H1 (cell line): ENCODE results near the gene PACS1. TPM values are rescaled to one million over a fixed set of nuclear protein-coding genes. Genes with fewer than 3 reads are reported as not detected.

Experiments
- BRCA1 ChIP-seq: IDR thresholded peaks from 2 replicates; pipeline ENCODE4 v1.6.1; 2012; ENCODE audit warnings: low read depth, low read length, improper control_type of control experiment
- CBX8 ChIP-seq: fragments of 300-800, 300-1000 bp; sonication (generic); IDR thresholded peaks from 2 replicates; pipeline ENCODE4 v1.7.1; 2016; ENCODE audit warnings: low read depth, low read length, borderline replicate concordance
- EZH2 ChIP-seq: fragments of 200-600 bp; sonication (generic); IDR thresholded peaks from 2 replicates; pipeline ENCODE4 v1.7.1; 2012; ENCODE audit warnings: low read depth, mild to moderate bottlenecking, moderate library complexity, low read length, inconsistent platforms; ENCODE audit not compliant: severe bottlenecking
- SAP30 ChIP-seq: fragments of 300-600 bp; sonication (generic); IDR thresholded peaks from 2 replicates; pipeline ENCODE4 v1.7.1; 2012; ENCODE audit warnings: low read length, moderate library complexity, mild to moderate bottlenecking, inconsistent platforms; ENCODE audit not compliant: insufficient read depth, insufficient replicate concordance
- SIN3A ChIP-seq, 2 experiments: IDR thresholded peaks in 1 of 2; conservative IDR thresholded peaks in 1 of 2; 2 replicates each; pipeline ENCODE4 v1.6.1; 2011 to 2012; ENCODE audit warnings: low read length in 2 of 2, improper control_type of control experiment in 1 of 2, low read depth in 1 of 2, mild to moderate bottlenecking in 1 of 2
- SIX5 ChIP-seq: IDR thresholded peaks from 2 replicates; pipeline ENCODE4 v1.6.1; 2011; ENCODE audit warnings: mild to moderate bottlenecking, low read depth, low read length
- SUZ12 ChIP-seq: fragments of 200-600 bp; sonication (generic); IDR thresholded peaks from 2 replicates; pipeline ENCODE4 v1.6.1; 2012; ENCODE audit warnings: mild to moderate bottlenecking, inconsistent platforms, low read length, moderate library complexity, mixed read lengths
- polyA plus RNA-seq, 7 experiments: library from polyadenylated mRNA; depleted of rRNA in 3 of 7; stranded (reverse) in 5 of 7; unstranded in 2 of 7; fragments of >200 nt in 5 of 7; fragments of 200-250 nt in 2 of 7; gene quantifications; 1 replicate in 5 of 7; 2 replicates in 1 of 7; 4 replicates in 1 of 7; pipeline versions ENCODE4 v1.2.1 to v1.2.3, GENCODE V29; 2011 to 2013; ENCODE audit warnings: missing spikeins in 2 of 7, mixed read lengths in 2 of 7
- total RNA-seq: library from RNA; stranded (reverse); fragmentation: NEBNext Ultra II Directional; extraction: Animal tissue kit (Norgen Biotek cat#: 25700); gene quantifications from 2 replicates; pipeline ENCODE4 v1.2.1, GENCODE V29; 2021
- TF ChIP-seq, protein P1 (sequence below): fragments of 300-600 bp; sonication (generic); IDR thresholded peaks from 2 replicates; pipeline ENCODE4 v1.7.1; 2012; ENCODE audit warnings: low read length, moderate library complexity, mild to moderate bottlenecking, inconsistent platforms; ENCODE audit not compliant: insufficient replicate concordance
- TF ChIP-seq, protein P2 (sequence below): IDR thresholded peaks from 2 replicates; pipeline ENCODE4 v1.6.1; 2011; ENCODE audit warnings: low read length, improper control_type of control experiment

PACS1 gene
- total and polyA plus RNA-seq, 2 of the 8 experiments (the other 6 are each of a cell fraction or from before 2014, with no cell fraction given) = 11.5 to 36.0 TPM

DNA sequence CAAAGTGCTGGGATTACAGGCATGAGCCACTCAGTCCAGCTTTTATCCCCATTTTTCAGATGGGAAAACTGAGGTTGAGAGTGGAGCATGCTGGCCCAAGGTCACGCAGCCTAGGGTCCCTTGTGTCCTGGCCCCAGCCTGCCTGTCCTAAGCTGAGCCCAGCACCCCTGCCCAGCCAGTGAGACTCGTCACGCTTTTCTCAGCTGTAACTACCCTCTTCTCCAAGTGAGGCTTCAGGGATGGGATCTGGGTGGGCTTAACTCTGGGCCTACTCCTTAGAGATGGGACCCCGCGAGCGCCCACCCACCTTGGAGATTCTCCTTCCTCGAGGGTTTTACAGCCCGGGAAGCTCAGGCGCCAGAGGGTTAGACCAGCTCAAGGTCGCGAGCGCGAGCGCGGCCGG lies 221.2 kb downstream of the PACS1 start (continued):
- TF ChIP-seq SUZ12 (0 out of 2 replicates have a peak, but pooled peaks have one; percentile 25), BRCA1 (no peak), SIN3A (conservative IDR thresholded peaks at IDR 0.05 in 1 of 2, IDR thresholded peaks at IDR 0.05 in 1 of 2; ENCODE audit: low read depth in 1 of 2, low read length in 2 of 2) (no peak), EZH2 (peak; percentile 40), SAP30 (no peak), SIX5 (no peak), CBX8 (no peak)
- TF ChIP-seq, protein P1, sequence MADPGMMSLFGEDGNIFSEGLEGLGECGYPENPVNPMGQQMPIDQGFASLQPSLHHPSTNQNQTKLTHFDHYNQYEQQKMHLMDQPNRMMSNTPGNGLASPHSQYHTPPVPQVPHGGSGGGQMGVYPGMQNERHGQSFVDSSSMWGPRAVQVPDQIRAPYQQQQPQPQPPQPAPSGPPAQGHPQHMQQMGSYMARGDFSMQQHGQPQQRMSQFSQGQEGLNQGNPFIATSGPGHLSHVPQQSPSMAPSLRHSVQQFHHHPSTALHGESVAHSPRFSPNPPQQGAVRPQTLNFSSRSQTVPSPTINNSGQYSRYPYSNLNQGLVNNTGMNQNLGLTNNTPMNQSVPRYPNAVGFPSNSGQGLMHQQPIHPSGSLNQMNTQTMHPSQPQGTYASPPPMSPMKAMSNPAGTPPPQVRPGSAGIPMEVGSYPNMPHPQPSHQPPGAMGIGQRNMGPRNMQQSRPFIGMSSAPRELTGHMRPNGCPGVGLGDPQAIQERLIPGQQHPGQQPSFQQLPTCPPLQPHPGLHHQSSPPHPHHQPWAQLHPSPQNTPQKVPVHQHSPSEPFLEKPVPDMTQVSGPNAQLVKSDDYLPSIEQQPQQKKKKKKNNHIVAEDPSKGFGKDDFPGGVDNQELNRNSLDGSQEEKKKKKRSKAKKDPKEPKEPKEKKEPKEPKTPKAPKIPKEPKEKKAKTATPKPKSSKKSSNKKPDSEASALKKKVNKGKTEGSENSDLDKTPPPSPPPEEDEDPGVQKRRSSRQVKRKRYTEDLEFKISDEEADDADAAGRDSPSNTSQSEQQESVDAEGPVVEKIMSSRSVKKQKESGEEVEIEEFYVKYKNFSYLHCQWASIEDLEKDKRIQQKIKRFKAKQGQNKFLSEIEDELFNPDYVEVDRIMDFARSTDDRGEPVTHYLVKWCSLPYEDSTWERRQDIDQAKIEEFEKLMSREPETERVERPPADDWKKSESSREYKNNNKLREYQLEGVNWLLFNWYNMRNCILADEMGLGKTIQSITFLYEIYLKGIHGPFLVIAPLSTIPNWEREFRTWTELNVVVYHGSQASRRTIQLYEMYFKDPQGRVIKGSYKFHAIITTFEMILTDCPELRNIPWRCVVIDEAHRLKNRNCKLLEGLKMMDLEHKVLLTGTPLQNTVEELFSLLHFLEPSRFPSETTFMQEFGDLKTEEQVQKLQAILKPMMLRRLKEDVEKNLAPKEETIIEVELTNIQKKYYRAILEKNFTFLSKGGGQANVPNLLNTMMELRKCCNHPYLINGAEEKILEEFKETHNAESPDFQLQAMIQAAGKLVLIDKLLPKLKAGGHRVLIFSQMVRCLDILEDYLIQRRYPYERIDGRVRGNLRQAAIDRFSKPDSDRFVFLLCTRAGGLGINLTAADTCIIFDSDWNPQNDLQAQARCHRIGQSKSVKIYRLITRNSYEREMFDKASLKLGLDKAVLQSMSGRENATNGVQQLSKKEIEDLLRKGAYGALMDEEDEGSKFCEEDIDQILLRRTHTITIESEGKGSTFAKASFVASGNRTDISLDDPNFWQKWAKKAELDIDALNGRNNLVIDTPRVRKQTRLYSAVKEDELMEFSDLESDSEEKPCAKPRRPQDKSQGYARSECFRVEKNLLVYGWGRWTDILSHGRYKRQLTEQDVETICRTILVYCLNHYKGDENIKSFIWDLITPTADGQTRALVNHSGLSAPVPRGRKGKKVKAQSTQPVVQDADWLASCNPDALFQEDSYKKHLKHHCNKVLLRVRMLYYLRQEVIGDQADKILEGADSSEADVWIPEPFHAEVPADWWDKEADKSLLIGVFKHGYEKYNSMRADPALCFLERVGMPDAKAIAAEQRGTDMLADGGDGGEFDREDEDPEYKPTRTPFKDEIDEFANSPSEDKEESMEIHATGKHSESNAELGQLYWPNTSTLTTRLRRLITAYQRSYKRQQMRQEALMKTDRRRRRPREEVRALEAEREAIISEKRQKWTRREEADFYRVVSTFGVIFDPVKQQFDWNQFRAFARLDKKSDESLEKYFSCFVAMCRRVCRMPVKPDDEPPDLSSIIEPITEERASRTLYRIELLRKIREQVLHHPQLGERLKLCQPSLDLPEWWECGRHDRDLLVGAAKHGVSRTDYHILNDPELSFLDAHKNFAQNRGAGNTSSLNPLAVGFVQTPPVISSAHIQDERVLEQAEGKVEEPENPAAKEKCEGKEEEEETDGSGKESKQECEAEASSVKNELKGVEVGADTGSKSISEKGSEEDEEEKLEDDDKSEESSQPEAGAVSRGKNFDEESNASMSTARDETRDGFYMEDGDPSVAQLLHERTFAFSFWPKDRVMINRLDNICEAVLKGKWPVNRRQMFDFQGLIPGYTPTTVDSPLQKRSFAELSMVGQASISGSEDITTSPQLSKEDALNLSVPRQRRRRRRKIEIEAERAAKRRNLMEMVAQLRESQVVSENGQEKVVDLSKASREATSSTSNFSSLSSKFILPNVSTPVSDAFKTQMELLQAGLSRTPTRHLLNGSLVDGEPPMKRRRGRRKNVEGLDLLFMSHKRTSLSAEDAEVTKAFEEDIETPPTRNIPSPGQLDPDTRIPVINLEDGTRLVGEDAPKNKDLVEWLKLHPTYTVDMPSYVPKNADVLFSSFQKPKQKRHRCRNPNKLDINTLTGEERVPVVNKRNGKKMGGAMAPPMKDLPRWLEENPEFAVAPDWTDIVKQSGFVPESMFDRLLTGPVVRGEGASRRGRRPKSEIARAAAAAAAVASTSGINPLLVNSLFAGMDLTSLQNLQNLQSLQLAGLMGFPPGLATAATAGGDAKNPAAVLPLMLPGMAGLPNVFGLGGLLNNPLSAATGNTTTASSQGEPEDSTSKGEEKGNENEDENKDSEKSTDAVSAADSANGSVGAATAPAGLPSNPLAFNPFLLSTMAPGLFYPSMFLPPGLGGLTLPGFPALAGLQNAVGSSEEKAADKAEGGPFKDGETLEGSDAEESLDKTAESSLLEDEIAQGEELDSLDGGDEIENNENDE = no peak
- TF ChIP-seq, protein P2, sequence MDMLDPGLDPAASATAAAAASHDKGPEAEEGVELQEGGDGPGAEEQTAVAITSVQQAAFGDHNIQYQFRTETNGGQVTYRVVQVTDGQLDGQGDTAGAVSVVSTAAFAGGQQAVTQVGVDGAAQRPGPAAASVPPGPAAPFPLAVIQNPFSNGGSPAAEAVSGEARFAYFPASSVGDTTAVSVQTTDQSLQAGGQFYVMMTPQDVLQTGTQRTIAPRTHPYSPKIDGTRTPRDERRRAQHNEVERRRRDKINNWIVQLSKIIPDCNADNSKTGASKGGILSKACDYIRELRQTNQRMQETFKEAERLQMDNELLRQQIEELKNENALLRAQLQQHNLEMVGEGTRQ = no peak
